Hepatocyte (in vitro differentiated cells): ENCODE results near the gene RBMS1.

Experiments
- CTCF ChIP-seq: fragments of 200-600 bp; sonication (generic); IDR thresholded peaks from 2 replicates; pipeline ENCODE4 v1.5.1; 2016; ENCODE audit warnings: antibody characterized with exemption, mild to moderate bottlenecking; ENCODE audit not compliant: poor library complexity
- EZH2 ChIP-seq: fragments of 200-600 bp; sonication (generic); IDR thresholded peaks from 2 replicates; pipeline ENCODE4 v1.6.1; 2016; ENCODE audit warnings: antibody characterized with exemption, mild to moderate bottlenecking, borderline replicate concordance

GRCh38 chr2:160247296-160248035 lies 246.1 kb downstream of the RBMS1 start:
- TF ChIP-seq CTCF = no peak
- no peak for TF ChIP-seq EZH2
